Measurements from ENCODE around the gene CEP131.

Gene CEP131

DNA sequence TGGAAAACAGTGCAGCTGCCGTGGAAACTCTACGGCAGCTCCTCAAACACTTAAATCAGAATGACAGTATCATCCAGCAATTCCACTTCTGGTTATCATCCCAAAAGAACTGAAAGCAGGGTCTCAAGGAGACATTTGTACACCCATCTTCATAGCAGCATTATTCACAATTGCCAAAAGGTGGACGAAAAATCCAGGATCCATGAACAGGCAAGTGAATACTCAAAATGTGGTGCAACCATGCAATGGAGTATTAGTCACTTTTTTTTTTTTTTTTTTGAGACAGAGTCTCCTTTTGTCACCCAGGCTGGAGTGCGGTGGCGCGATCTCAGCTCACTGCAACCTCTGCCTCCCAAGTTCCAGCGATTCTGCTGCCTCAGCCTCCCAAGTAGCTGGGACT is 46.1 kb downstream of the CEP131 start:
- peak; percentile 42 for DNase-seq (ENCODE audit: low read depth)
- no peak overlapping the region for H3K4me3 ChIP-seq (ENCODE audit: low read length)
- TF ChIP-seq, protein P1, sequence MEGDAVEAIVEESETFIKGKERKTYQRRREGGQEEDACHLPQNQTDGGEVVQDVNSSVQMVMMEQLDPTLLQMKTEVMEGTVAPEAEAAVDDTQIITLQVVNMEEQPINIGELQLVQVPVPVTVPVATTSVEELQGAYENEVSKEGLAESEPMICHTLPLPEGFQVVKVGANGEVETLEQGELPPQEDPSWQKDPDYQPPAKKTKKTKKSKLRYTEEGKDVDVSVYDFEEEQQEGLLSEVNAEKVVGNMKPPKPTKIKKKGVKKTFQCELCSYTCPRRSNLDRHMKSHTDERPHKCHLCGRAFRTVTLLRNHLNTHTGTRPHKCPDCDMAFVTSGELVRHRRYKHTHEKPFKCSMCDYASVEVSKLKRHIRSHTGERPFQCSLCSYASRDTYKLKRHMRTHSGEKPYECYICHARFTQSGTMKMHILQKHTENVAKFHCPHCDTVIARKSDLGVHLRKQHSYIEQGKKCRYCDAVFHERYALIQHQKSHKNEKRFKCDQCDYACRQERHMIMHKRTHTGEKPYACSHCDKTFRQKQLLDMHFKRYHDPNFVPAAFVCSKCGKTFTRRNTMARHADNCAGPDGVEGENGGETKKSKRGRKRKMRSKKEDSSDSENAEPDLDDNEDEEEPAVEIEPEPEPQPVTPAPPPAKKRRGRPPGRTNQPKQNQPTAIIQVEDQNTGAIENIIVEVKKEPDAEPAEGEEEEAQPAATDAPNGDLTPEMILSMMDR (IDR thresholded peaks at IDR 0.05; ENCODE audit: insufficient read depth, low read depth, low read length, missing control alignments) = peak; percentile 13

DNA sequence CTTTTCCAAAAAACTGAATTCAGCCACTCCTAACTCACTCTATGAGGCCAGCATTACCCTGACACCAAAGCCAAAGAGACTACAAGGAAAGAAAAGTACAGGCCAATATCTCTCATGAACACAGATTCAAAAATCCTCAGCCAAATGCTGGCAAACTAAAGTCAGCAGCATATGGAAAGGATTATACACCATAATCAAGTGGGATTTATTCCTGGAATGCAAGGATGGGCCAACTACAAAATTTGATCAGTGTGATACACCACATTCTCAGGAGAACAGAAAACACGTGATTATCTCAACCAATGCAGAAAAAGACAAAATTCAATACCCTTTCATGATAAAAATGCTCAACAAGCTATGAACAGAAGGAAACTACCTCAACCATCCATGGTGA is 49.0 kb downstream of the CEP131 start:
- TF ChIP-seq, protein P1 (IDR thresholded peaks at IDR 0.05; ENCODE audit: insufficient read depth, low read depth, low read length, missing control alignments) = no peak
- DNase-seq (ENCODE audit: low read depth) = no peak
- no peak overlapping the region for H3K4me3 ChIP-seq (ENCODE audit: low read length)

DNA sequence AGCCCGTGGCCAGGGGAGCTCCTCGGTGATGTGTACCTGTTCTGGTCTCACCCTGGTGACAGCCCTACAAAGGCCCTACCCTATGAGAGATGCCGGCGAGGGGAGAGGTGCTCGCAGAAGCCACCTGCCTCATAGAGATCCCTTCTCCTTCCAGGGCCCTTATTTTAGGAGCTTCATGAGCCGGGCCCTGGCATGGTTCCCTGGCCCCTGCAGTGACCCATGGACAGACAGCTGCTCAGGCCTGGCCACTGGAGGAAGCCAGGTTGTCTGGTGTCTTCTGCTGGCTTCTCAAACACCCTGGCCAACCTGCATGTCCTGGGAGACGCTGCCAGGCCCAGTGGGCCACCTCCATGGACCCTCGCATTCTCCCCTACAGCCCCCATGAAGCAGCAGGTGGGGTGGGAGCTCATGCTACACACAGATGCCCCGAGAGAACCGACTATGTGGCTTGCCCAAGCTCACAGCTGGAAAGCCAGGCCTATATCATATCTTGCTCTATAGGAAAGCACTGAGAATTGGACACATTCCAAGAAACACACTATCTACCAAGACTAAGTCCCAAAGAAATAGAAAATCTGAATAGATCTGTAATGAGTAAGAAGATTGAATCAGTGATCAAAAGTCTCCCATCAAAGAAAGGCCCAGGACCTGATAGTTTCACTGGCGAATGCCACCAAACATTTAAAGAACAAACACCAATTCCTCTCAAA is 49.6 kb downstream of the CEP131 start:
- H3K4me3 ChIP-seq (ENCODE audit: low read length) = no peak overlapping the region
- no peak for DNase-seq (ENCODE audit: low read depth)
- TF ChIP-seq, protein P1 (IDR thresholded peaks at IDR 0.05; ENCODE audit: insufficient read depth, low read depth, low read length, missing control alignments) = no peak

DNA sequence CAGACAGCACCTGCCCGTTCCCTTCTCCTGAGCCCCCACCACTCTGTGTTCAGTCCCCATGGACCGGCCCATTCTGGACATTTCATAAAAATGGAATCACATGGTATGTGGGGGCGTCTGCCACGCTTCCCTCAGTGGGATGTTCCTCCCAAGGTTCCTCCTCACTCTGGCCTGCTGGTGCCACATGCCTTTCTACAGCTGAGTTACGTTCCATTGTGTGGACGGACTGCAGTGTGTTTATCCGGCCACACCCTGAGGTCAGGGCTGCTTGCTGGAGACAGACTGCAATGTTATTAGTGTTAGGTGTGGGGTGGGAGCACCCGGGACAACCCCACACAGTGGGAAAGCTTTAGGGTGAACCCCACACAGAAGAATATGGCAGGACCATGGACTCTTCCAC is 50.8 kb downstream of the CEP131 start:
- no peak for DNase-seq (ENCODE audit: low read depth)

DNA sequence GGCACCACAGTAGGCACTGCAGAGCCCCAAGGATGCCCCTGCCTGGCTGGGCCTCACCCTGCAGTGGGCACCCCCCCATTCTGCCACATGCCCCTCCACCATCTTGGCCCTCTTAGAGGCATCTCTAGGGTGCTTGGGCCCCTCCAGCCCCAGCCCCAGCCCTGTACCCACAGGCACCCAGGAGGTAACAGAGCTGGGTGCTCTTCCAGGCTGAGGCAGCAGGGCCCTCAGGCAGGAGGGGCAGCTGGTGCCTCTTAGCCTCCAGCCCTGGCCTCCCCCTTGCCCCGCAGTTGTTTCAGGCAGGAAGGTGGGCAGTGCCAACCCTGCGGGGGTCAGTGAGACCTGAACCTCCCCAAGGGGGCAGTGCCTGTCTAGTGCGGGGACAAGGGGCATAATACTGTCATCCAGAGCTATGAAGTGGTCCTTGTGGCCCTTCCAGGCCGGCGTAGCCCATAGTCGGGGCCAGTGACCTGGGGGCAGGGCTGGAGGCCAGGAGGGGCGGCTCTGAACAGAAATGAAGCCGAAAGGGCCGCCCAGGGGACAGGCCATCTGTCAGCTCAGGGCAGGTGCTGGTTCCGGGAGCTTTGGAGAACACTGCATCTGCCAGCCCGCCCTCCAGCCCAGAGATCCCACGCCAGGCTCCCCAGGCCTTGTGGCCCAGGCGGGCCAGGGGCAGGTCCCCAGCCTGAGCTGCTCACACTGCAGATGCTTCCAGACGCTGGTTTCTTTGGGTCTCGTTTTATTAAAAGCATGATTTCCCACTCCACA is 51.9 kb downstream of the CEP131 start:
- TF ChIP-seq, protein P1 (IDR thresholded peaks at IDR 0.05; ENCODE audit: insufficient read depth, low read depth, low read length, missing control alignments) = no peak
- no peak overlapping the region for H3K4me3 ChIP-seq (ENCODE audit: low read length)
- no peak for DNase-seq (ENCODE audit: low read depth)

More for the DNA sequence above, 50.8 kb downstream of the CEP131 start:
- TF ChIP-seq, protein P1 (IDR thresholded peaks at IDR 0.05; ENCODE audit: insufficient read depth, low read depth, low read length, missing control alignments) = no peak
- no peak overlapping the region for H3K4me3 ChIP-seq (ENCODE audit: low read length)

DNA sequence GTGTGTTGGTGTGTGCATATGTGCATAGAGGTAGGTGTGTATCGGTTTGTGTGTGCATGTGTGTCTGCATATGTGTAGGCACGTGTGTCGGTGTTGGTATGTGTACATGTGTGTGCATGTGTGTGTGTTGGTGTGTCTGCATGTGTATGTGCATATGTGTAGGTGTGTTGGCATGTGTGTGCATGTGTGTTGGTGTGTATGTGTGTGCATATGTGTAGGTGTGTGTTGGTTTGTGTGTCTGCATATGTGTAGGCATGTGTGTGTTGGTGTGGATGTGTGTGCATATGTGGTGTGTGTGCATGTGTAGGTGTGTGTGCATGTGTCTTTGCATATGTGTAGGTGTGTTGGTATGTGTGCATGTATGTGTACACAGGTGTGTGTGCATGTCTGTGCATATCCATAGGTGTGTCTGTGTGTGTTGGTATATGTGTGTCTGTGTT is 52.9 kb downstream of the CEP131 start:
- TF ChIP-seq, protein P1 (IDR thresholded peaks at IDR 0.05; ENCODE audit: insufficient read depth, low read depth, low read length, missing control alignments) = no peak

More for the DNA sequence above, 52.9 kb downstream of the CEP131 start:
- DNase-seq (ENCODE audit: low read depth) = no peak
- H3K4me3 ChIP-seq (ENCODE audit: low read length) = no peak overlapping the region

Measured in epithelial cell of esophagus (primary cell).